GM10248 (cell line): ENCODE measurements around the gene RGS6.

Experiments used
- CTCF ChIA-PET: fragments of 300-600 bp; sonication (Branson Sonifier 250); formaldehyde crosslinking; extraction: SDS; loops from one replicate; lab custom pipeline; 2021; ENCODE audit warnings: antibody characterized with exemption; lab: Yijun Ruan, JAX
- POLR2A ChIA-PET: fragments of 350-650 bp; sonication (Branson Sonifier 250); formaldehyde crosslinking; extraction: SDS; loops from one replicate; lab custom pipeline; 2020; ENCODE audit warnings: antibody characterized with exemption; lab: Yijun Ruan, JAX
- DNase-seq: peaks from one replicate; pipeline ENCODE4 v3.0.0; 2012; ENCODE audit errors: extremely low spot score
- CTCF ChIP-seq: IDR thresholded peaks from 2 replicates; pipeline ENCODE4 v1.5.1; 2012; ENCODE audit warnings: mild to moderate bottlenecking, low read depth; ENCODE audit errors: extremely low read depth, missing control alignments, control extremely low read depth

The RGS6 gene

GRCh38 chr14:72608391-72609204, 676.4 kb downstream of the RGS6 start:
- no peak for DNase-seq

GRCh38 chr14:72609205-72609916, 677.1 kb downstream of the RGS6 start:
- CTCF ChIA-PET: no interaction called here
- POLR2A ChIA-PET: no interaction called here
- DNase-seq: no peak
- TF ChIP-seq CTCF: no peak

More at GRCh38 chr14:72608391-72609204, 676.4 kb downstream of the RGS6 start:
- ChIA-PET POLR2A (no interaction called here), CTCF (interaction anchor here (0.9 to 1.4 kb wide), 2 partner anchors 12 to 94 kb away, joined by 4 read pairs; no protein-coding TSS in a partner anchor)
- no peak for TF ChIP-seq CTCF

- no peak for TF ChIP-seq CTCF
- no peak for DNase-seq
- CTCF ChIA-PET: no interaction called here
- POLR2A ChIA-PET: interaction anchor here (0.6 kb wide), 1 partner anchor 51 kb away, joined by 6 read pairs; no protein-coding TSS in a partner anchor
Observed at GRCh38 chr14:72610096-72610830, 678.0 kb downstream of the RGS6 start.

- TF ChIP-seq CTCF: no peak
- POLR2A ChIA-PET: interaction anchor here (0.6 kb wide), 1 partner anchor 51 kb away, joined by 6 read pairs; no protein-coding TSS in a partner anchor
- CTCF ChIA-PET: no interaction called here
- DNase-seq: no peak
Observed at GRCh38 chr14:72610831-72611200, 678.6 kb downstream of the RGS6 start.

- TF ChIP-seq CTCF: no peak
- no peak for DNase-seq
- ChIA-PET POLR2A (no interaction called here), CTCF (no interaction called here)
Observed at GRCh38 chr14:72611506-72611905, 679.3 kb downstream of the RGS6 start.

GRCh38 chr14:72612041-72612440, 679.8 kb downstream of the RGS6 start:
- TF ChIP-seq CTCF: no peak
- ChIA-PET CTCF (no interaction called here), POLR2A (no interaction called here)
- no peak for DNase-seq
